GM21576 (cell line): ENCODE results near the gene EEF1AKMT3.

Experiments used
- ATAC-seq: cut with Tn5 transposase; IDR thresholded peaks from one replicate; pipeline ENCODE4 v1.9.1; 2021; ENCODE audit warnings: mild to moderate bottlenecking, moderate library complexity; ENCODE audit not compliant: unreplicated experiment

The EEF1AKMT3 gene

DNA sequence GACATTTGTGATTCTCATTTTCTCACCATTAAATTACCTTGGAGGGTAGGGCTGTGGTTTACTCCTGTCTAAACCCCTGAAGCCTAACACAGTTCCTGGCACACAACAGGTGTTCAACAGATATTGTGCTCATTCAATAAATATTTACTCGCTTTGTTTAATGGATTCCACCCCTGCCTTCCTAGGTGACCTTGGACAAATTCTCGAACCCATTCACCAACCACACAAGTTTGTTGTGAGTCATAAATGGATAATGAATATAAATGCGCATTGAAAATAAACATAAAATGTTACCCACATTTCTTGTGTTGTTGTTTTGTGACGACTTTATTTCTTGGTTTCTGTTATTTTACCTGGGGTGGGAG lies 9.8 kb downstream of the EEF1AKMT3 start:
- no peak for ATAC-seq

DNA sequence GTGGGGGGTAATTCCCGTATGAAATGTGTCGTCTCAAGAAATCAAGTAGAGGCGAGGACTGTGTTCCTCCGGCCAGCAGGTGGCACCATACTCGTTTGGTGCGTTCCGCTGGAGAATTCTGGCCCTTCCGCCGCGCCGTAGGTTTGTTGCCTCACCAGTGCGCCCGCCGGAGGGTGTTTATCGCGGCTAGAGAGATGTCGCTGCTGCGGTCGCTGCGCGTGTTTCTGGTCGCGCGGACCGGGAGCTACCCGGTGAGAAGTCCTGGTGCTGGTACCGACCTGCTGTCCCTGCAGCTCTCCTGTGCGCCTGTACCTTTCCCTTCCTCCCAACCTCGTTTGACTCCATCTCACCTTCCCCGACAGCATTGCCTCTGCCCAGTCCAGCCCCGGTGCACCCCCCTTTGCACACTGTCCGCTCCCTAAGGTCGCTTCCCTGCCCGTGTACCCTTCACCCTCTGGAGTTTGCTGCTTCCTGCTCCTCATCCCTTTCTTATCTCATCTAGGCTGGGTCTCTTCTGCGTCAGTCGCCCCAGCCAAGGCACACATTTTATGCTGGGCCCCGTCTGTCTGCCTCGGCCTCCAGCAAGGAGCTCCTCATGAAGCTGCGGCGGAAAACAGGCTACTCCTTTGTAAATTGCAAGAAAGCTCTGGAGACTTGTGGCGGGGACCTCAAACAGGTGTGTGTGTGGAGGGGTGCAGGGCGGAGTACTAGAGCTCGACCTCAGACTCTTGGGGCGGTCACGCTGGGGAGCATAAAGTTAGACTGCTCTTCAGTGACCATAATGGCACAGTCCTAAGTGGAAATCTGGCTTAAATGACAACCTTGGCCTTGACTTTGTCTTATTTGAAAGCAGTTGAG lies 10.4 kb downstream of the EEF1AKMT3 start, which contains the start of gene TSFM:
TSS of gene TSFM (plus strand) at position 180 of the 858 bp plus-strand sequence. CDS start at position 195, 15 bp downstream.
- peak; percentile 85 for ATAC-seq

DNA sequence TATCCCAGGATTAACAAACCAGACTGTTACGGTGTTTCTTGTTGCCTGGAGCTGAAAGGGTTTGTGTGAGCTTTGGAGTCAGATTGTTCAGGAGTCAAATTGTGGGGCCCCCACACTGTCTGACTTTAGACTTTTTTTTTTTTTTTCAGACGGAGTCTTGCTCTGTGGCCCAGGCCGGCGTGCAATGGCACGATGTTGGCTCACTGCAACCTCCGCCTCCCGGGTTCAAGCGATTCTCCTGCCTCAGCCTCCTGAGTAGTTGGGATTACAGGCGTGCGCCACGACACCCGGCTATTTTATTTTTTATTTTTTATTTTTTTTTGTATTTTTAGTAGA lies 11.0 kb downstream of the EEF1AKMT3 start:
- ATAC-seq, result no peak

DNA sequence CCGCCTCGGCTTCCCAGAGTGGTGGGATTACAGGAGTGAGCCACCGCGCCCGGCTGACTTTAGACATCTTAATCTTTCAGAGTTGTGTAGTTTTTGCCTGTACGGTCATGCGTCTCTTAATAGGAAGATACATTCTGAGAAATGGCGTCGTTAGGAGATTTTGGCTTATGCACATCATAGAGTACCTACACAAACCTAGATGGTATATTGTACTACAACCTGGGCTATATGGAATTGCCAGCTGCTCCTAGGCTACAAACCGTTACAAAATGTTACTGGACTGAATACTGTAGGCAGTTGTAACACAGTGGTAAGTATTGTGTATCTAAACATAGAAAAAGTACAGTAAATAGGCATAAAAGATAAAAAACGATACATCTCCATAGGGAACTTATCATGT lies 11.4 kb downstream of the EEF1AKMT3 start:
- no peak for ATAC-seq

DNA sequence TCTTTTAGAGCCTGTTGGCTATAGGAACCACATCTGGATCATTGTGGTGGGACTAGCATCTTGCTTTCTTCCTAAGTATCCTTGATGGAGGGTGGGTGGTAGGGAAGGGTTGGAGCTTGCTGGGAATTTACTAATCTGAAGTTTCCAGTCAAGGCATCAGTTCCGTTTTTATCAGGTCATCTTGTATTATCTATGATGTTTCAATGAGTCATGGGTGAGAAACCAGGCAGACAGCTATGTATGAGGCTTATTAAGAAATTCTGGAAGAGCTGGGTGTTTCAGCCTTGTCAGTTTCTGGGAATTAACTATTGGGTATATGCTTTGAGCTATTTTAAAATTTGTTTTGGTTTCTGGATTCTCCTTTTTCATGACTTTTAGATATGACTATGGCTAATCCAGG lies 21.5 kb downstream of the EEF1AKMT3 start:
- no peak for ATAC-seq

DNA sequence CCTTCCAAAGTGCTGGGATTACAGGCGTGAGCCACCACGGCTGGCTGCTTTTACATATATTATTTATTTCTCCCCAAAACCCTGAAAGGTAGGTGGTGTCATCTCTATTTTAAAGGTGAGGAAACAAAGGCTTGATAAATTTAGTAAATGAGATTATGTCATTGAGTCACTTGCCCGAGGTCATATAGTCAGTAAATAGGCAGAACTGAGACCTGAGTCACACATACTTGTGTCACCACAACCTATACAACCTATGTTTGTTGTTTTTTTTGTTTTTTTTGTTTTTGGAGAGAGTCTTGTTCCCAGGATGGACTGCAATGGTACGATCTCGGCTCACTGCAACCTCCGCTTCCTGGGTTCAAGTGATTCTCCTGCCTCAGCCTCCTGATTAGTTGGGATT lies 22.9 kb downstream of the EEF1AKMT3 start:
- ATAC-seq, result no peak

DNA sequence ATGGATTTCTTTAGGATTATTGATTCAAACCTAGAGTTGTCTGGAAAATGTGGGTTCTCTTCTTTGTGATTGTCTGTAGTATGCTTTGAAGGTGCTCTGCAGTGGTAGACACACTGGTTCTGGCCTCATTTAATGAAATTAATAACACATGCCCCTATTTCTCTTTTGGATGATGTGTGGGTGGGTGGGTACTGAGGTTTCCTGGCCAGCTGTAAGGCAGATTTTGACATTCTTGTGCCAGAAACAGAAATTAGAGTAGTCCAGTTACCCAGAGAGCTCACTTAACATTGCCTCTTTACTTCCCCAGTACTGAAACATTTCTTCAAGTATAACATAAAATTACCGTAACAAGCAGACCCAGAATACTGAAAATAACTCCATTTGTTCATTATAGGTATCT lies 24.6 kb downstream of the EEF1AKMT3 start:
- no peak for ATAC-seq

DNA sequence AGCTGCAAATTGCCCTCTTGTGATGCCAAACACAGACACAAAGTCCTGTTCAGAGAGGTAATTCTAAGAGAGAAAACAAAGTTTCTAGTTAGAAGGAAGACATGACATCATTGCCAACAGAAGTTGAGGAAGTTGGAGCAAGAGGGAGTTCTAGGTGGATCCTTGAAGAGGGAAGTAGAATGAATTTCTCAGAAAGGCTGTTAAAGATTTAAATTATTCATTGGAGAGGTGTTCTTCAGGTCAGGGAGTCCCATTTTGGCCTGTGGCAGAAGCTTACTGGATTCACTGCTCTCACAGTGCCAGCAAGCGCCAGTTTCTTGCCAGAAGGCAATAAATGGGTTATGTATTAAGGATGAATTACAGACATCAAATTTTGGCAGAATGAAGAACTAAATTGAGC lies 25.5 kb downstream of the EEF1AKMT3 start:
- no peak for ATAC-seq

DNA sequence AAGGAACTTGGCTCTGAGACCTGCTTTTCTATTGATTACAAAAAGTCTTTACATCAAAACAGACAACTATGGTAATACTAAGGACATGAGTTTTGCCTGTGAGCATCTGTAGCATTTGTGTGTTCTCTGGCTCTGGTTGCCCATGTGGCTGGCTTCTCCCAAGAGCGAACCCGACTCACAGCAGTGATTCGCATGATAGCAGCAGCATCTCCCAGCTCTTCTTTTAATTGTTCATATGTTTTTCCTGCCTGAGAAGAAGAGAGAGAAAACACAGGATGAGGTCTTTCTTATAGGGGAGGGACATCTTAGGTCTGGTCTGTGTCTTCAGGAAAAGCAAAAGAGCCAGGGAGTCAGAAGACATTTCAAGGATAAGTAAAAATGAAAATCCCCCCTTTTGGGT lies 28.6 kb downstream of the EEF1AKMT3 start:
- no peak for ATAC-seq

DNA sequence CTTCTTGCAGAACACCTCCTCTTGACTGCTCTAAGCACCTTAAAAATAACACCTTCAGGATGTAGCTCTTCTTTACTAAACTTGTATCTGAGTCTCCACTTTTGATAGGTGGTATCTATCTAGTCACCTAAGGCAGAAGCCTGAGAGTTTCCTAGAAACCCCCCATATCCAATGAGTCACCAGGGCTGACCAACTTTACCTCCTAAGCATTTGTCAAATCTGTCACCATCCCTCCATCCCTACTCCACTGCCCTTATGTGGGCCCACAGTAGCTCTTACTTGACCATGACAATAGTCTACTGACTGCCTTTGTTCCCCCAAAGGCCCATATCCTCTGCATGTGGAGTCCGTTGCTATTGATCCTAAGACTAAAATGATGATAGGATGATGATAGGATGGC lies 30.2 kb downstream of the EEF1AKMT3 start:
- no peak for ATAC-seq

DNA sequence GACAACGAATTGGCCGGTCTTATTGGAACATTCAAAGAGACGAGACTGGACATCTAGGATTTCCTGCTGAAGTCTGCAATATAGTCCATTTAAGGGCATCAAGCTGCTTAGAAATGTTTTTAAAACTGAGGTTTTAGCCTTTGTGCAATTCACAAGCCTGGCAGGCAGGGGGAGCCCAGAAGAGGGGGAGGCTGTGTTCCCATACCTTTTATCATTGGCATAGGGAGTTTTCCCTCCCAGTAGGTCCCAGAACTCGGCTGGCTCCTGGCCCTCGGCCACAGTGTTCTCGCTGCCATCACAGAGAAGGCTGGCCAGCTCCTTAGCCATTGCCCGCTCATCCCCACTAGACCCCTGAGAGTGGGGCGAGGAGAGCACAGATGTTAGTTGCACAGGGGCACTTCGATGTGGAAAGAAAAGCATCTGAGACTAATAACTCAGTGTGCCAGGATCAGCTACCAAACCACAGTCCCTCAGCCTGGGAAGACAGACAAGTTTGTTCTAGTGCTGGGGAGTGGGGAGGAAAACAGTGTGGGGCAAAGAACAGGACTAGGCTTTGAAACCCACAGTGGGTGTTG lies 31.0 kb downstream of the EEF1AKMT3 start:
- ATAC-seq, result no peak

DNA sequence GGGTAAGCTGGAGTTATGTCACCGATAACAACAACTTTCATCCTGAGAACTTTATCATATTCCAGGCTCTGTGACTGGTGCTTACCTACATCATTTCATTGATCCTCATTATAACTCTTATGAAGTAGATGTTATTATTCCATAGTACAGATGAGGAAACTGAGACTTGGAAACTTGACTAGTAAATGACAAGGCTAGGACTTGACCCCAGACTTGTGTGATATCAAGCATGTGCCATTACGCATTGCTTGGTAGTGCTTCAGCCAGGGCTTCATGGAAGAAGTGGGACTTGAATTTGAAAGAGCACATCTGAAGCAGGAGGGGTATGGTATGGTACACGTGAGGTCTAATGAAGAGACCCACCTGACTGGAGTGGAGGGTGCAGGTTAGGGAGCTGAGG lies 34.3 kb downstream of the EEF1AKMT3 start:
- ATAC-seq, result no peak

DNA sequence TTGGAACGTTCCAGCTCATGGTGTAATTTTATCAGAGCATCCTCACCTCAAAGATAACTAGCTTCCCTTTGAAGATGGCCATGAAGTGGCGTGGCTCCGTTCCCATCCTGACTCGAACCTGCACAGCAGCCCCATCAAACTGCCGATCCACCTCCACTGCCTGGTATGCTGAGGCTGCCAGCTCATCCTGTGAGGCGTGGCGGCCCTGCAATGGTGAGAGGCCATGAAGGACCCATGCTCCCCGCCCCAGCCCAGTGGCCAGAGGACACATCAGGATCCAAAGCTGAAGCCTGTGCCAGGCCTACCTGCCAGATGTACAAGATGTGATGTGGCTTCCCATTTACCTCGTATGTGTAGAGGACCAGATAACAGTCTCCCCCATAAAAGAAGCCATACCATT lies 34.9 kb downstream of the EEF1AKMT3 start:
- ATAC-seq, result no peak

DNA sequence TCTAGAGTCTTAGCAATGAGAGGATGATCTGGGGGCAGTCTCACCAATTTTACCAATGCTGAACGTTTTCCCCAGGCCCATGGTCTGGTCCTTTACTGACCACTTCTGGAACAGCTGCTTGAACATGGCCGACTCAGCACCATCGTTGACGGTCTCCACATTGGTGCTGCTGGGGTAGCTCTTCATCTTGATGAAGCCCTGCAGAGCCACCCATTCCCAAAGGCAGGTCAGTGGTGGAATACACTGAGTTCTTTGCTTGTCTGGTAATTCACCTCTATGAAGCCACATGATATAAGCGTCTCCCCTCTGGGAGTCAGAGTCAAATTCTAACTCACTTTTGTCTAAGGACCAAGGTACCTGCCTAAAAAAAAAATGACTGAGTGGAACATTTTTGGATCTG lies 35.9 kb downstream of the EEF1AKMT3 start:
- no peak for ATAC-seq

DNA sequence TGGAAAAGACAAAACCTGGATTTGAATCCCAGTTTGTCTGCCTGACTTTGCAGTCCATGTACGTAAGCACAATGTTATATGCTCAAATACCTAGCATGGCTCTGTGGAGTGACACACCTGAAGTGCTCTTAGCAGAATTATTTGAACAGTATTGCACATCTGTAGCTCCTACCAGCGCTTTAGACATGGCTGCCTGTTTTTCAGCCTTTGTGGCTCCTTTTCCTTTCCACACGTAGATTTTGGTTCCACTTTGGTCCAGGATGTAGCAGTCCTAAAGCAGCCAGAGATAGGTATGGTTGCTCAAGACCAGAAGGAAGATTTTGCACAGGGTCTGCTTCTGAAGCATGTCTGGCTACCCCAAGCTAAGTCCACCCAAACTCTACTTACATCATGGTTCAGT lies 37.0 kb downstream of the EEF1AKMT3 start:
- ATAC-seq, result no peak

DNA sequence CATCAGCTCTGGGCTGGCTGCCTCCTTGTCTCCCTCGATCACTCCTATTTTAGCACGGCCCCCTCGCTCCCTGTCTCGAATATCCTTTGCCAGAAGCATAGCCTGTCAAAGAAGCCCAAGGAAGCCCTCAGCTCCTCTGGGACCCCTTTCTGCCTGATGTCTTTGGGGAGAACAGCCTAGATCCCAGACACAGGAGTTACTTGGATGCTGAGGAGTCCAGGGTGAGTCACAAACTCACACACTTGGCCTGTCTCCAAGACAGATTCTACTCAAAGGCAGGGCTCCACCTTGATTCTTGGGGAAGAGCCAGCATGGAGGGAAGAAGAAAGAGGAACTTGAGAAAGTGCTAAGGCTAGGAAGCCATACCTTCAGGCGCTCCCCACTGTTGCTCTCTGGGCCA lies 38.0 kb downstream of the EEF1AKMT3 start:
- ATAC-seq, result no peak

DNA sequence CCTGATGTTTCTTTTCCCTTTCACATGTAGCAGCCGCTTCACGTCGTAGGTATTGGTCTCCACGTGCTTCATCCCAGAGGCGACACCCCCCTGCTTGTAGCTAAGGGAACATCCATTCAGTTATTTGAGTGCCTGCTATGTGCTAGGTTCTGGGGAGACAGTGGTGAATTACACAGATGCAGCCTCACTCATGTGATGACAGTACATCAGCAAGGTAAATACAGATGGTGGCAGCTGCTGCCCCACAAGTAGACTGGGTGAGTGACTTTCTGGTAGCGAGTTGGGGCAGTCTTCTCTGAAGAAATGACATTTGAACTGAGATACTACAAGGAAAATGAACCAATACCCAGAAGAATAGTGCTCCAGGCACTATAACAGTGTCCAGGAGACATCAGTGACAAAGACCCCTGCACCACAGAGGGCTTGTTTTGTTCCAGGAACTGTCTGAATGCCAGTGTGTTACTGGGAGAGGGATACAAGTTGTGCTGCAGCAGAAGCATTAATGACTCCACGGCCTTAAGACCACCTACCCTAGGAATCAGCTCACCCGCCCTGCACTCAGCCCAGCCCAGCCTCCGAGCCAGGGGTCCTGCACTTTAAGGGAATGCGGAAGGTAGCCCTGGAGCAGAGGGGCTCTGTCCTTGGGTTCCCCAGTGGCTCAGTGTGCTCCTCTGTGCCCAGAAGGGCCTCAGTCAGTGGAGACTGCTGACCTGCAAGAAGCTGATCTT lies 38.8 kb downstream of the EEF1AKMT3 start:
- ATAC-seq, result no peak

DNA sequence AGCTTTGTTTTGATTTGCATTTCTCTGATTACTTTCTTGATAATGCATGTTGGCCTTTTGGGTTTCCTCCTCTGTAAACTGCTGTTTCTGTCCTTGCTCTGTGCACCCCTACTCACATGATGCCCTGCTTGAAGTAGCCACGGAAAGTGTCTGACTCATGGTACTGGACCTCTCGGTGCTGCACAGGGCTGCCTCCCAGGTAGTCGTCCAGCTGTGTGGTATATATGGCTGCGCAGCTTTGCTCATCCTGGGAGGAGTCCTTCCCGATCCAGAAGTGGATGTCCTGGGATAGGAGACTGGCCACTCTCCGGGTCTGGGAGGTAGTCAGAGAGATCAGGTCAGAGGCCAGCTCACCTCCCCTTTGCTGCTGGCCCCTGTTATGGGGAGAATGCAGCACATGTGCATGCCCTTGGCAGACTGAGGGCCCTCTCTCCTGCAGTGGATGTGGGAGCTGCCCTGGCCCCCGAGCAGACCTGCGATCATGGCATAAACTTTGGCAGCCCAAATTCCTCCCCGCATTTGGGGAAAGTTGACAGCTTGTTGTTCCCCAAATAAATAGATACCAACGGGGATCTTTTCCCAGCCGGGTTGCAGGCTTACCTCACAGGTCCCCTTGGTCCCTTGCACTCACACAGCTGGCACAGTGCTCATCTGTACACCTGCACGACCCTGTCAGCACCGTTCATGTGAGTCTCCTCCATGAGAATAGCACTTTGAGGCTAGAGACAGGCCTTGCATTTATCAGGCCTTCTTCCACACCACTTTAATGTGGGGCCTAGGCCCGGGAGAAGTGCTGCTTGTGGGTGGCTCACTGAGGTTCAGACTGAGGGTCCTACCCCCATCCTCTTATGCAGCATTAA lies 40.9 kb downstream of the EEF1AKMT3 start:
- ATAC-seq, result no peak

DNA sequence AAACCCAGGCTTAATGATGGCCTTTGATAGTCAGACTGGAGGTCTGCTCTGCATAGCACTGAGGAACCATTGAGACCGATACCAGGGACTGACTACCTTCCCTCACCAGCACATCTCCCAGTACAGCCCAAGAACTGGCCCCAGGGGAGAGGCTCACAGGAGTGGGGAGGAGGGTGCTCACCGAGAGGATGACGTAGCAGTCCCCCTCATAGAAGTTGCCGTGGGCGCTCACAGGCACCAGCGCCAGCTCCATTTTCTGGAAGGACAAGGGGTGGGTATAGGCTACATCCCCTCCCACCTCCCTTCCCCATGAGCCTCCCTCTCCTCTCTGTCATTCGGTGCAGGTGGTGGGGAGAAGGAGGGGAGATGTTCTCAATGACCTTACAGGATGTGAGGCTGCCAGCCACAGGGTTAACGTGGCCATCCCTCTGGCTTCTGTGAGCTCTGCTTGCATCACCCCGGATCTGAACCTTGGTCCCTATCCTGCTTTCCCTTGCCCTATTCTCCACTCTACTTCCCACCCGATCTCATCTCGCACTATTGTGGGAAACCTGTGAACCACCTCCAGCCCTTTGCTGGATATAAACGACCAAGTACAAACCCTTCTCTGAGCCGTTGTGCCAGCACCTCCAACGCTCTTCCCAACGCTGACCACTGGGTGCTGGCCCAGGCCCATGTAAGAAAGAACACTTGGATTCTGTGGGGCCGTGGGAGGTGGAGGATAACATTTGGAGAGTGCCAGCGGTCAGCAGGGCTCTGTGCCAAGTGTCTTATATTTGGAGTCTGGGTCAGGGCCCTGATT lies 41.8 kb downstream of the EEF1AKMT3 start:
- ATAC-seq, result no peak
